Activated T-cell treated with anti-CD3 and anti-CD28 coated beads, Interleukin-2, amount 50 U/mL, for 48 hours (primary cell): ENCODE measurements around the gene ISLR.

Experiments used
- DNase-seq, 2 experiments: peaks; one replicate each; pipeline ENCODE4 v3.0.0-alpha.2; 2020

Gene ISLR

DNA sequence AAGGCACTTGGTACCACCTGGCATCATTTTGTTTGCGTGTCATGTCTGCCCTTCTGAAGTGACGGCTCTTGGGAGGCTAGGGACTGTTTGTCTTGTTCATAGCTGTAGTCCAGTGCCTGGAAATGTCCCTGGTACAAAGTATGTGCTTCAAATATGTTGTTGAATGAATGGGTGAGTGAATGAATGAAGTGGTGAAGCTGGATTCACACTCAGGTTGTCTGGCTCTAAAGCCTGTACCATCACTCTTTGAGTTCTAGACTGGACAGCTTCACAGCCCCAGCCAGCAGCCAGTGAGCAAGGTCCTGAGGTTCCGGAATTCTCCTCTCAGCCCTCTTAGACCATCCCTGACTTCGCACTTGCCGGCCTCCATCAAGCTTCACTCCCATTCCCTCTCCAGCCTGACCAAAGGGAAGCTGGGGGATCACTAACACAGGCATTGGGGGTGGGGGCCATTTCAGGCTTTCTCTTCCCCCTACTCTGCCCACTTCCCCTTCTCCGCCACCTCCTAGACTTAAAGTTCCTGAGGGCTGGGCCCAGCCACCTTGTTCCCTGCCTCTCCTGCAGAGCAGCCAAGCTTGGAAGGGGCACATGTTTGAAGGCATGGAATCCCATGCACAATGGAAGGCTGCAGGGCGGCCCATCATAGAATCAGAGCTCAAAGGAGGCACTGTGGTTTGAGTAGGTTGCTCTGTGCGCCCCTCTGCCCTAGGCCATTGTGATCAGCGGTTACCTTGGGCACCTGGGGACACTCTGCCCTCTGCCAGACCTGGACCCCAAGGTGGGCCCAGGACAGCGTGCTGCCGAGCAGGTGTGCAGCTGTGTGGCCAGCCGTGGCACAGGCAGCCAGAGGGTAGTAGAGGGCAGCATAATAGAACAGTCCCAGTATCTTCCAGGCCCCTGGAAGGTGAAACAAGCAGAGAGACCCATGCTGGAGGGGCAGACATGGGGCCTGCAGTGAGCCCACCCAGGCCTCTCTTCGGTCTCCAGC, 21.4 kb downstream of the ISLR start:
- DNase-seq: no peak

DNA sequence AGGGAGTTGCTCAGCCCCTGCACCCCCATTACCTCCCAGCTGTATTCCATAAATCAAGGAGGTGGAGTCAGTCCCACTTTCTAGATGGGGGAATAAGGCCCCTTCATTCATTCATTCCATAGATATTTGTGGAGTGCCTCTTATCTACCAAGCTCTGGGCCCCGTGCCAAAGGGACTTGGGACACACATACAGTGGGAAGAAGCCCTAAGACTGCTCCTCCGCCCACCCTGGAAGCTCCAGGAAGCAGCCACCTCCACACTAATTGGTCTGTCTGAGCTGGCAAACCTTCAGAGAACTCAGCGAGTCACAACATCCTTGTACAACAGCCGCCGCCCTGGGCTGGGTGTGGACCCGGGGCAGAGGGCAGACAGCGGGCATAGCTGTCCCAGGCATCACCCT, 22.7 kb downstream of the ISLR start:
- no peak for DNase-seq

DNA sequence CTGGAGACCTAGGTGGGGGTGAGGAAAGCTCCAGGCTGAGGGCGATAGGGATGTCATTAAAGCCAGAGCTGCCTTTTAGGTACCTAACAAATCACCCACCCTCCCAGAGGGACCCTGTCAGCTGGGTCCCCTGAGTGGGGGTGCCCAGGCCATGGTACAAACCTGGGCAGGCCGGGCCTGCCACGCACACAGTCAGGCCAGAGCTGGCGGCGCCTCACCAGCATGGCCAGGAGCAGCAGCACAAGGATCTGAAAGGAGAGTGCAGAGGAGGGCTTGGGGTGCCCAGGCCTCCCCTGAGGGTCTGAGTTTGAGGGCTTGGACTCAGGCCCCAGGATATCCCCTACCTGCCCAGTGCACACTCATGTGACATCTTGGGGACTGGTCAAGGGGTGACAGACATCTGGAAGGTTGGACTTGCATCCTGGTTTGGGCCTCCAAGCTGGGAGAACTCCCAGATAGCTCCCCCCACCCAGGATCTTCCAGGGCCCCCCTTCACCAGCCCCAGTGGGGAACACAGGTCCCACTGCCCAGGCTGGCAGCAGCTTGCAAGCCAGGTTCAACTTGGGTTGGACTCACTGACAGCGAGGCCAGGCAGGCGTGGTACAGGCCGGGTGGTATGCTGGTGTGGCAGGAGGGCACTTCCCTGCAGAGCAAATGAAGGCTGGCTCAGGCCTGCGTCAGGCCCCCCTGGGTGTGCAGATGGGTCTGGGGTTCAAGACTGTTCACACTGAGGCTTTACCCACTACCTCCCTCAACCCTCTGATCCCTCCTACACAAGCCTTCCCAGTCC, 23.9 kb downstream of the ISLR start:
- no peak for DNase-seq

DNA sequence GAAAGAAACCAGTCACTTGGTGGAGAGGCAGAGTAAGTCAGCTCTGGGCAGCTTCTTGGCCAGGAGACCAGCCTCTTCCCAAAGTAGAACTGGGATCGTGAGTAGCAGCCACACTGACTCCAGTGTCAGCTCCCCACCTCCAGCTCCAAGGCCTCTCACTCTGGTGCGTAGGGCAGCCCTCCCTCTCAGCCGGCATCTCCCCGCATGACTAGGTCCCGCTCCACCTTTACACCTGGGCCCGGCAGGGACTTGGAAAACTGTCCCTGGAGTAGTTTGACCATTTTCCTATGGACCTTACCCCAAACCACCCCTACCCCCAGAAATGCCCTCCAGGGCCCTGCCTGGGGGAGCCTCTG, 25.8 kb downstream of the ISLR start:
- no peak for DNase-seq

DNA sequence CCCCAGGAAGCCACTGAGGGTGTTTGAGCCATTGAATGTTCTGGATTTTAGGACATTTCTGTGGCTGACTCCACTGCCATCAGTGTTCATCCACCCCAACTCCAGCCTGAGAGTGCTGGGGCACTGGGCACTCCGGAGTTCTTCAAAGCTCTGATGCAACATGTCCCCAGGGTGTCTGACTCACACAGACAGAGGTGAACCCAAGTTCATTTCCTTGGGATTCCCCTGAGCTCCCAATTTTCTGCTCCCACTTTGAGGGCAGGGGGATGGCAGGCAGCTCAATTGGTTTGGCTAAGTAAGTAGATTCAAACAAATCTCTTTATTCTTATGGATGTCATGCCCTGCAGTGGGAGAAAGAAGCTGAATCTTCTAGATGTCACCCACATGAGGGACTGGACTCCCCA, 26.9 kb downstream of the ISLR start:
- no peak for DNase-seq

DNA sequence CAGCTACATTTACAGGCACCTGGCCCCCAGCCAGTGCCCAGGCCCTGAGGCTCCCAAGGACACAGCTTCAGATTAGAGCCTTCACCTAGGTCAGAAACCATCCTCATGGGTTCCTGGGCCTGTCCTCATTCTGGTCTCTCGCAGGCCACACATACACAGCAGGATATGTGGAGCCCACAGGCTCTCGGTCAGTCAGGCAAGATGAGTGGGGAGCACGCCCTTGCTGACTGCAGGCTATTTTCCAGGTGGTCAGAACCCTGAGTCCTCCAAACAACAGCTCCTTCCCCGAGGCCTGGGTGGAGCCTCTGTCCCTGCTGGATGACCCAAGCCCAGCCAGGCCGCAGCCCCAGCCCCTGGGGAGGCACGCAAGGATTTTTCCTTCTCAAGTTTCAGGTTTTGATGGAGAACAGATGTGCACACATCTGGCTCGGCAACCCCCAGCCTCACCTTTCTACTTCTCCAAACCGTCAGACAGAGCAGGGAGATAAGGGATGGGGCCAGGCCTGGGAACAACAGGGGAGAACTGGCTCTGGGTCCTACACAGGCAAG, 27.4 kb downstream of the ISLR start:
- DNase-seq: no peak

DNA sequence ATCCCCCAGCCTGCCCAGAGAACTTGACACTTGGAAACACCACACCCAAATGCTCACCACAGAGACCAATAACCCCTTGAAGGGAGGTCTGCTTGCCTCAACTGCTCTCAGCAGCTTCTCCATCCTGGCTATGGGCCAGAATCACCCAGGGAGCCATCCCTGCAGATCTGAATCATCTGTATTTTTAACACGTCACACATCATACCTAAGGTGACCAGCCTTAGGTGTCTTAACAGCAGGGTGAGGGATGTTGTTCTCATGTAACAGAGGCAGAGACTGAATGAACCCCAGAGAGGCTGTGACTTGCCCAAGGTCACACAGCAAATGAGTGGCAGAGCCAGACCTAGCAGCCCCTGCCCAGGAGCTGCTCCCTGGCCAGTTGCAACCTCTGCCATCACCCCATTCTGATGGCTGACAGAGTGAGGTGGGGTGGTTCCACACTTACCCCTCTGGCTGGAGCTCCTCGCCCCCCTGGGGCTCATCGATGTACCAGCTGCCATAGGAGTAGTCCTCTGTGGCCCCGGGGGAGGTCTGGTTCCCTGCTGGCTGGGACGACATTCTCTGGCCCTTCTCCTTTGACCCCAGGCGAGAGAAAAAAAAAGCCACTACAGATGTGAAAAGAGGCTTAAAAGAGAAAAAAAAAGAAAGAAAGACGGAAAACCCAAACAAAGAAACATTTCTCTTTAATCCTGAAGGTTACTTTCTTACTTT, 28.4 kb downstream of the ISLR start:
- DNase-seq: no peak

DNA sequence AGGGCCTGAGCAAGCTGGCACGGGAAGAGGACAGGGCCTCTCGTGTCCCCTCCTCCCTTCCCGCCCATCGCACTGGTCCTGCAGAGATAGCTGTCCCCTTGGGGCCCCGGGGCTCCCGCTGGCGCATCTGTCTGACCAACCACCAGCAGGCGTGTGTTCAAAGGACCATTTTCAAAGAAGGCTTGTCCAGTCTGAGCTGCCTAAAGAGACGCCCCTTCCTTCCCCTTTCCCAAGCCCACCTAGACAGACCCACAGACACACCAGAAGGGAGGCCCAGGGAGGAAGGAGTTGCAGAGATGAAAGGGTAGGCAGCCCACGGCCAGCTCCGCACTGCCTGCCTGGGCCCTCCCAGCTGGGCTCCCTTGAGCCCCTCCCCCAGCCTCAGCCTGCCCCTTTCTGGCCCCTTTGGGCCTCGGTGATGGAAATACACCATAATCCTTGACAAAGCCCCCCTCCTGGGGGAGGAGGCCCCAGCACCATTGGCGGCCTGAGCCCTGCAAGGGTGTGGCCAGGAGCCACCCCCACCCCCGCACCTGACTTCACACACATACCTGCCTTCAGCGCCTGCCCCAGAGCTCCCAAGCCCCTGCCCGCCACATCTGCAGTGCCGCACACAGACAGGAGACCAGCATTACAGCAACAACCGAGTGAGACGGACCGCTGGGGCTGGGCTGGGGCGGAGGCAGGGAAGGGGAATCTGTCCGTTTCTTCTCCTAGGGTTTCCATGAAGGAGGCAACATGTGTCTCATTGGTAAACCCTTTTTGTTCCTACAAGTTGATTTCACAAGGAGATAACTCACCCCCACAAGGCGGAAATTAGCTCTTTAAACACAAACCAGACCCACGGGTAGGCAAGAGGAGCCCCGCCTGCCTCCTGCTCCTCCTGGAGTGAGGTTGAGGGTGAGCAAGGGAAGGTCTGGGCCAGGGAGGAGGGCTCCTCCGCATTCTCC, 29.2 kb downstream of the ISLR start, which contains the start of gene STRA6:
Gene STRA6, minus strand, starts transcription at position 336 of the 950 bp plus-strand sequence. CDS start 520 bp downstream, outside the sequence.
- DNase-seq: no peak

DNA sequence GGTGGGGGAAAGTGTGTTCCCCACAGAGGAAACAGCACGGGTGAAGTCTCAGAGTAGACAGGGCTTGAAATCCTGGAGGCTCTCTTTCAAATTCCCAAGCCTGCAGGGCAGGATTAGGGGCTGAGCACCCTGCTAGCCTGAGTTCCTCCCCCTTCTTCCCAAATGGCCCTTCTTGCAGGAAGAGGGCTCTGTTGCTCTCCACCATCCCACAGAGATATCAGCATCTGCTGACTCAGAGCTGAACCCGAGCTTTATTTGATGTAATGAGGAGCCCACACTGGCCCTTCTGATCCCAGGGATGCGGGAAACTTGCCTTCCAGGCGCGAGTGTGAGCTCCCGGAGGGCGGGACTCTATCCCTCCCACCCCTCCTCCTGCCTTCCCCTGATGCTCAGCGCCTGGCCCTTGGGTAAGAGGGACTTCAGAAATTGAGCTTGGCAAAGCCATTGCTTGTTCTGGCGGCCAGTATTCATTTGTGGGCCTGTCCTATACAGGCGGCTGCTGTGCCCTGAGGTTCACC, 30.5 kb downstream of the ISLR start:
- DNase-seq: no peak

DNA sequence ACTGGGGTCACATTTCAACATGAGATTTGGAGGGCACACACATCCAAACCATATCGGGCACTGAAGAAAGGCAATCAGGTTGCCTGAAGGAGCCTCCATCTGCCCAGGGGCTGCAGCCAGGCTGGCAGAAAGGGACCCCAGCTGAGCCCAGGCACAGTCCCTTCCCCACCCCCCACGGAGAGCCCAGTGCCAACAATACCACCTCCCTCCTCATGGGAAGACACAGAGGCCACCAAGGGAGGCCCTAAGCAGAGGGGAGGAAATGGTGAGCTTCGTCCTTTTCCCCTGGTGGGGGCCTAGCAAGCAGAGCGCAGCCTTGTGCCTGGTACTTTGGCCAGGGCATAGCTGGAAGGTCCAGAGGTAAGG, 32.1 kb downstream of the ISLR start:
- no peak for DNase-seq

DNA sequence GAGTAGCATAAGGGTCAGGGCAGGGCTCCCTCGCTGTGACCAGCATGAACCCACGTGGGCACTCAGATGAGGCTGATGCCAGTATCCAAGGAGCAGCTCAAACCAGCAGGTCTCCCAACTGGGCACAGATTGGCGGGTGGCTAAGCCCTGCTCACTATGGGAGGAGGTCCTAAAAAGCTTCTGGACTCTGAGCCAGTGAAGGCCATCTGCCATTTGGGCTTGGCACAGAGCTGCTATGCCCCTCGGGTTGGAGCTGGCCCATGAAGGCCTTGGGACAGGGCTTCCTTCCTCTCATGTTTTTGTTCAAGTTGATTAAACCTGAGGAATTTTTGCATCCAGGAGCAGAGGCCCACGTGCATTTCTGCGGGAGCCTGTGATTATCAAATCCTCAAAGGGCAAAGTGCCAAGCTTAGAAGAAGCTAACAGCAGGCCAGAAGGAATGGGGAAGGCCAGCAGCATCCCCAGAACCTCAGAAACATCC, 33.3 kb downstream of the ISLR start:
- no peak for DNase-seq

DNA sequence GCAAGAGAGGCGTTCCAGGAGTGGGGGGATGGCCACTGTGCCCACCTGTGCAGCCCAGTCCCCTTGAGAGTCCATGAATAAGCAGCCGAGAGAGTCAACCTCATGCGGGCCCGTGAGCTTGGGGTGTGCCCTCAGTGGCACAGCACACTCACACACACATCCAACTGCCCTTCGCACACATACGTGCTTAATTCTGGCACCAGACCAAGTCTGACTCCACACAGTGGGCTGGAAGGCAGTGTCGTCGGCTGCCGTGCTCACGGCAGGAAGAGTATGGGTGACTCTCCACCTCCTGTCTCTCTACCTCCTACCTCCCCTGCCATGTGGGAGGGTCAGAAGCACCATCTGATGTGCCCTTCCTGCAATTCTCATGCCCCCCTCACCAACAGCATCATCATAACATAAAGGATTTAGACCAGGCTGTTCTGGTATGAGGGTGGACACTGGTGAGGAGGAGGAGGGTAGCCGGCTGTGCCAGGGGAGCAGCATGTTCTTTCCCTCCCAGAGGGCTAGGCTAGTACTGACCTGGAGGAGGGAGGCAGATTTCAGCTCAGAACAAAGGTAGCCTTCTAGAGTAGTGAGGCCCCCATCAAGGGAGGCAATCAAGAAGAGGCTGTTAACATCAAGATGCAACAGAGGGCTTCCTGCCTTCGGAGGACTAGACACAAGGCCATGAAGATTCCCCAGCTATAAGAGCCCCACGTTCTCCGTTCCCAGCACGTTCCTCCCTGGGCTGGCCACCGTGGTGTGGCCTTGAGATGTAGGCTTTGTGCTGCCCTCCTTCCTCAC, 34.3 kb downstream of the ISLR start:
- DNase-seq: no peak

DNA sequence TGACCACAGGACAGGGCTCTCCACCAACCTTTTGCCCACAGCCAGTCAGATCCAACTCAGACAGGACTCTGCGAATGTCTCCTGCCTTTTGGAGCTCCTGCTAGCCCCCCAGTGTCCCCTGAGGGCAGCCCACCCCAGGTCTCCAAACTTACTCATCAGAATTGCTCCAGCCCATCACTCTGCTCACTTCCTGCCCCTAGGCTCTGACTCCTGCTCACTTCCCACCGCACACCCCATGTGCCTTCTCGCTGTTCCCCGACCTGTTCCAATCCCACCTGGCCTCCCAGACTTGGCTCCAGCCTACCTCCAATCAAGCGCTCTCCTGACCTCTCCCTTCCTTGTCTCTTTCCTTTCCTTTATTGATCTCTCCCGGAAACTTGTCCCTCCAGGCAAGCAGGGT, 35.0 kb downstream of the ISLR start:
- no peak for DNase-seq

DNA sequence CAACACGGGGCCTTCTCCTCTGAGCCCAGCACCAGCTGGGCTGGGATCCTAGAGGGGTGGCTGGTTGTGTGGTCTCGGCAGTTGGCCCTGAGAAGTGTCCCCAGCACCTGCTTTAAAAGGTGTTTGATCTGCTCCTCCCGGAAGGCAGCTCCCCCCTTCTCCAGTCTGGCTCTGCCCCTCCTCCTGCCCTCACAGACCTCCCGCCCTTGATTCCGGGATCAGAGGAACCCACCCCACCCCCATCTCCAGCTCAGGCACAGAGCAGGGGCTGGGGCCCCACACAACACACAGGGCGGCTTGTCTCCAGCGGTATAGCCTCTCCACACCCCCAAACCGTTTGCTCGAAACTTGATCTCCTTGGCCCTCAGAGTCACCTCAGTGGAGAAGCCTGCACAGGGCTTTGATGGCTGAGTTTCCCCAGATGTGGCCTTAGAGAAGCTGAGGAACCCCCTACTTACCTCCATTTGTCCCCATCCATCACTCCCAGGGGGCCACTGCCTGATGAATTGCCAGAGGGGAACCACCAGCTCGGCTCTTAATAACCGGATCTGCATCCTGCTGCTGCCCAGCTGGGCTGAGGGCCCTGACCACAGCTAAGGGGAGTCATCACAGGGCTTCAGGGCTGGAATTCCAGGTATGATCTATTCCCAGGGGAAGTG, 35.5 kb downstream of the ISLR start:
- DNase-seq: no peak

DNA sequence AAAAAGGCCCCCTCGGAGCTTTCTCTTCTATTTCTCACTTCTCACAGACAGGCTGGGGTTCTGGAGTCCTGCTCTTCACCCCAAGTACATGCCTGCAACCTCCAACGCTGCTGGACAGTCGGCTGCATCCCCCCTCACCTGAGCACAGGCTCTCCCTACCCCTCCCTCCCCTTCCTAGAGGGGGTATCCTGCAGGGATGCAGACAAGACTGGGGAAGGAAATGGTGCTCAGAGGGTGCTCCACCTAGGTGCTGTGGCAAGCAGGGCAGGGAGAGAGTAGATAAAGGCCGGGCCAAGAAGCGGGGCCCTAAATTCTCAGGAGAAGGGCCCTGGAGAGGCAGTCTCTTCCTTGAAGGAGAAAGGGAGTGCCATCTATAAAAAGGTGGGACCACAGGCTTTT, 36.0 kb downstream of the ISLR start:
- no peak for DNase-seq

DNA sequence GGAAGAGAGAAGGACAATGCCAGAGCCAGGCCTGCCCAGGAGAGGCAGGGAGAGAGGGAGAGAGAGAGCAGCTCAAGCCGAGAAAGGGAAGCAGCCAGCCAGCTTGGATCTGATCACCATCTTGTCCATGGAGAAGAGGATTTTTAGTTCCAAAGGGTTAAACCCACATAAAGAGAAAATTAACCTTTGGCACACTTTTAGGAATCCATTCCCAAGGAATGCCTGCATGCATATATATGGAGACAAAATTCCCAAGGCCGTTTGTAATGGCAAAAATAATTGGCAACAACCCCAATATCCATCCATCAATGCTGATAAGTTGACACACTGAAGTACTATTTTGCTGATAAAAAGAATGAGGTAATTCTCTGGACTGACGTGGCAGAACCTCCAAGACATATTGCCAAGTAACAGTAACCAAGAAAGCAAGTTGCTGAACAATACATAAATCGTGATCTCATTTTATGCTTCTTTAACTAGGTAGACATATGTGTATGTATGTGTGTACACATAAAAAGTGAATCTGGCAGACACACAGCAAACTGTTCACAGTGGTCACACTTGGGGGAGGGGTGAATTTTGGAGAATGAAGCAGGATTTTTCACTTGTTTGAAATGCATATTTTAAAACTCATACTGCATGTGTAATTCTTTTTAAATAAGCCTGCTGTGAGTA, 36.6 kb downstream of the ISLR start:
- DNase-seq: no peak

DNA sequence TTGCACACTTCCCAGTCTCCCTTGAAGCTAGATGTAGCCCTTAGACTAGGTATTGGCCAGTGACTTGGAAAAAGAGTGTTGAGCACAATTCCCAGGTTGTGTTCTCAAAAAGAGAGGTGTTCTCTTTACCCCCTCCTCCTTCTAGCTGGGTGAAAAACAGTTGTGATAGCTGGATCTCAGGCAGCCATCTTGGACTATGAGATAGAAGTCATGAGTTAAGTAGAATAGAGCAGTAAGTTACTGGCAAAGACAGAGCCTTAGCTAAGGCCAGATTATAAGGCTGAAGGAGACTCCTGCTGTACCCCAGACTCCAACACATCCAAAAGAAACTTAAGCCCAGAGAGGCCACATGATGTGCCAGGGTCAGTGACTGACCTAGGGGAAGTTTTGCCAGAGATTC, 37.2 kb downstream of the ISLR start:
- no peak for DNase-seq

DNA sequence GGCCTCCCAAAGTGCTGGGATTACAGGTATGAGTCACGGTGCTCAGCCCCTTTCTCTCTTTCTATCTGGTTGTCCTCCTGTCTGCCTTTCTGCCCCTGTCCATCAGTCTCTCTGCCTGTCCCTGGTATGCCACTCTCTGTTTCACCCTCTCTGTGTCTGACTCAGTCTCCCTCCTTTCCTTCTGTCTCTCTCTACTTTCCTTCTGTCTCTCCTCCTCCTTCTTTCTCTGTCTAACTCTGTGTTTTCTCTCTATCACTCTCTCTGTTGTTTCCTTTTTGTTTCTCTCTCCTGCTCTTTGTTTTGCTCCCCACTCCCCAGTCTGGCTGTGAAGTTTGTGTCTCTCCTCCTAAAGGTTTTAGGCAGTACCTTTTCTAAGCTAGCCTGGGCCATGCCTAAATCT, 38.1 kb downstream of the ISLR start:
- DNase-seq: no peak

DNA sequence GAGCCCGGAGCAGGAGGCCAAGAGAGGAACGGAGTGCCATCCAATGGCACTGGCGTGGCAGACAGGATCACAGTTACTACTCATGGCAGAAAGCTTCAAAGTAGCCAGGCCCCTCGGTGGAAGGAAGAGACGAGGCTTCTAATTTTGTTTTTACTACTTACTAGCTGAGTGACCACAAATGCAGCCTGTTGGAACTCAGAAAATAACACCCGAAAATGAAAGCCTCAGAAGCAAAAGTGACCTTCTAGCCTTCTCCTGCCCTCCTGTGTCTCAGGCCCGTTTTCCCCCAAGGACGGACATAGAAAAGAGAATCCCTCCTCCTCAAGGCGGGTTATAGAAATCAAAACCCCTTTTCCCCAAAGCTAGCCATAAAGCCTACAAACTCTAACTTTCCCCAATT, 39.0 kb downstream of the ISLR start:
- no peak for DNase-seq
